ENCODE results near the gene VMP1. TPM values are rescaled to one million over a fixed set of nuclear protein-coding genes. Genes with fewer than 3 reads are reported as not detected.

VMP1 gene
- total and polyA plus RNA-seq, 2 of the 13 experiments (the other 11 are each of a cell fraction or from before 2014, with no cell fraction given): 186 to 271 TPM

GRCh38 chr17:59846394-59847165 lies 139.1 kb downstream of the VMP1 start (continued):
- peak; percentile 53; the same call in 1 of the 2 replicates for TF ChIP-seq PBX2 (CRISPR knock-in tag; IDR thresholded peaks at IDR 0.05)
- TF ChIP-seq ZNF772 (CRISPR knock-in tag; IDR thresholded peaks at IDR 0.05): no peak
- TF ChIP-seq CBX5 (CRISPR knock-in tag; IDR thresholded peaks at IDR 0.05; ENCODE audit: borderline replicate concordance): no peak
- no peak for TF ChIP-seq TSC22D2 (CRISPR knock-in tag; IDR thresholded peaks at IDR 0.05; ENCODE audit: borderline replicate concordance)
- no peak for TF ChIP-seq ZBTB40 (IDR thresholded peaks at IDR 0.05)
- TF ChIP-seq ZBTB40 (CRISPR knock-in tag; IDR thresholded peaks at IDR 0.05): no peak; the same call in 1 of the 2 replicates
- peak; percentile 95 for TF ChIP-seq FOSL2 (CRISPR knock-in tag; IDR thresholded peaks at IDR 0.05)
- no peak for TF ChIP-seq ZNF550 (CRISPR knock-in tag; IDR thresholded peaks at IDR 0.05; ENCODE audit: borderline replicate concordance)
- peak; percentile 12; the same call in 1 of the 2 replicates for TF ChIP-seq FOXK1 (CRISPR knock-in tag; IDR thresholded peaks at IDR 0.05; ENCODE audit: borderline replicate concordance, low read depth)
- TF ChIP-seq EZH2 (conservative IDR thresholded peaks at IDR 0.05; ENCODE audit: low read depth, low read length): no peak
- peak; percentile 60 for TF ChIP-seq HNF4A (CRISPR knock-in tag; IDR thresholded peaks at IDR 0.05)
- no peak for TF ChIP-seq MATR3 (CRISPR knock-in tag; IDR thresholded peaks at IDR 0.05)
- TF ChIP-seq ARNTL (CRISPR knock-in tag; IDR thresholded peaks at IDR 0.05): no peak
- TF ChIP-seq FOXK2 (IDR thresholded peaks at IDR 0.05): no peak
- TF ChIP-seq ZFP37 (CRISPR knock-in tag; IDR thresholded peaks at IDR 0.05; ENCODE audit: borderline replicate concordance): peak; percentile 87; the same call in 1 of the 2 replicates
- no peak for TF ChIP-seq ATF7-NPFF (CRISPR knock-in tag; IDR thresholded peaks at IDR 0.05; ENCODE audit: low read depth)
- TF ChIP-seq ZNF577 (CRISPR knock-in tag; IDR thresholded peaks at IDR 0.05; ENCODE audit: borderline replicate concordance, low read depth): no peak
- TF ChIP-seq NR2F1 (CRISPR knock-in tag; IDR thresholded peaks at IDR 0.05): no peak
- TF ChIP-seq, protein P1, sequence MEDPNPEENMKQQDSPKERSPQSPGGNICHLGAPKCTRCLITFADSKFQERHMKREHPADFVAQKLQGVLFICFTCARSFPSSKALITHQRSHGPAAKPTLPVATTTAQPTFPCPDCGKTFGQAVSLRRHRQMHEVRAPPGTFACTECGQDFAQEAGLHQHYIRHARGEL (CRISPR knock-in tag; IDR thresholded peaks at IDR 0.05): no peak
- no peak for TF ChIP-seq KDM3A (CRISPR knock-in tag; IDR thresholded peaks at IDR 0.05; ENCODE audit: low read depth)
- no peak; the same call in 1 of the 2 replicates for TF ChIP-seq NFATC3 (CRISPR knock-in tag; IDR thresholded peaks at IDR 0.05)
